SH-SY5Y (cell line): ENCODE data around the gene GRIN2B.

Experiments used
- GATA2 ChIP-seq: IDR thresholded peaks from 2 replicates; pipeline ENCODE4 v1.6.1; 2011; ENCODE audit warnings: mild to moderate bottlenecking, low read depth, low read length
- GATA3 ChIP-seq: IDR thresholded peaks from 2 replicates; pipeline ENCODE4 v1.6.1; 2011; ENCODE audit warnings: low read depth, mild to moderate bottlenecking, low read length, moderate library complexity

DNA sequence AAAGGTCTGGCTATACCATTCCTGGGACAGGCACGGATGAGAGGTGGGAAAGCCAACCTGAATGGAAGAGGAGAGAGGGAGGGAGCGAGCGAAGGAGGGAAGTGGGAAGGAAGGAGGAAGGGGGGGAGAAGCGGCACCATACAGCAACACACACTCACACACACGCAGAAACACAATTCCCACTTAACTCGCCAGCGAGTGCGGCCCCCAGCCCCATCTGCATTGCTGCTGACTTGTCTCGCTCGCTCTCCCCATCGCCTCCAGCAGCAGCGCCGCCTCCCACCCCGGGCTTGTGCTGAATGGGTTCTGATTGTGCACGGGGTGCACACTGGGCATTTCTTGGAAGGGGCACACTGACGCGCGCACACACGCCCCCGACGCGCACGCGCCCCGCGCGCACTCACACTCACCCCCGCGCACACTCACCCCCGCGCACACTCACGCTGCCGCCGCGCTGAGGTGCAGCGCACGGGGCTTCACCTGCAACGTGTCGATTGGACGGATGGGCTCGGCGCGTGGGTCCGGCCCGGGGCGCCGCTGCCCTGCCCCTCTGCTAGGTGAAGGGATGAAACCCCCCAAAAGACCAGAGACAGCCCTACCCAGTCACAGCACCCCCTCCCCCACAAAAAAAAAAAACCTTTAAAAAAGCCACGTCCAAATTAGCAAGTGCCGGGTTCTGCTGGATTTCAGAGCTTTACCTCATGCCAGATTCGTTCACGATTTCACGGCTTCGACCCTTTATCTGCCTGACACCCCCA is 685 bp downstream of the GRIN2B start:
- TF ChIP-seq GATA2: no peak
- TF ChIP-seq GATA3: no peak
